Measurements from ENCODE around the gene ACHE. TPM values are rescaled to one million over a fixed set of nuclear protein-coding genes. Genes with fewer than 3 reads are reported as not detected.

The ACHE gene
- total RNA-seq, 1 donor: not detected

GRCh38 chr7:100886936-100887515 is 8.7 kb downstream of the ACHE start:
- no peak for TF ChIP-seq CTCF (IDR thresholded peaks at IDR 0.05; ENCODE audit: insufficient read depth, low read length)
- no peak overlapping the region for H3K4me3 ChIP-seq (ENCODE audit: low read depth, low read length)
- no peak for DNase-seq (ENCODE audit: low read depth)

- no peak overlapping the region for H3K4me3 ChIP-seq (ENCODE audit: low read depth, low read length)
- DNase-seq (ENCODE audit: low read depth): no peak
- no peak for TF ChIP-seq CTCF (IDR thresholded peaks at IDR 0.05; ENCODE audit: insufficient read depth, low read length)
These were observed 9.3 kb downstream of the ACHE start for GRCh38 chr7:100886142-100886935.

- TF ChIP-seq CTCF (IDR thresholded peaks at IDR 0.05; ENCODE audit: insufficient read depth, low read length): no peak
- DNase-seq (ENCODE audit: low read depth): no peak
- no peak overlapping the region for H3K4me3 ChIP-seq (ENCODE audit: low read depth, low read length)
These were observed 10.1 kb downstream of the ACHE start for GRCh38 chr7:100885440-100886141.

- TF ChIP-seq CTCF (IDR thresholded peaks at IDR 0.05; ENCODE audit: insufficient read depth, low read length): no peak
- no peak overlapping the region for H3K4me3 ChIP-seq (ENCODE audit: low read depth, low read length)
- DNase-seq (ENCODE audit: low read depth): no peak
These were observed 10.8 kb downstream of the ACHE start for GRCh38 chr7:100884736-100885439.

GRCh38 chr7:100882785-100883526 is 12.7 kb downstream of the ACHE start:
- H3K4me3 ChIP-seq (ENCODE audit: low read depth, low read length): no peak overlapping the region
- no peak for DNase-seq (ENCODE audit: low read depth)
- TF ChIP-seq CTCF (IDR thresholded peaks at IDR 0.05; ENCODE audit: insufficient read depth, low read length): no peak

GRCh38 chr7:100882201-100882600 is 13.5 kb downstream of the ACHE start:
- no peak overlapping the region for H3K4me3 ChIP-seq (ENCODE audit: low read depth, low read length)
- TF ChIP-seq CTCF (IDR thresholded peaks at IDR 0.05; ENCODE audit: insufficient read depth, low read length): no peak
- DNase-seq (ENCODE audit: low read depth): no peak
